HG03439 (cell line): ENCODE measurements around the gene SPEG.

Experiments
- ATAC-seq: cut with Tn5 transposase; IDR thresholded peaks from one replicate; pipeline ENCODE4 v1.9.1; 2021; ENCODE audit warnings: mild to moderate bottlenecking, moderate library complexity; ENCODE audit not compliant: unreplicated experiment

Gene SPEG

GRCh38 chr2:219541611-219542180 is 107.1 kb downstream of the SPEG start:
- ATAC-seq: peak; percentile 45

GRCh38 chr2:219542931-219543595 is 108.4 kb downstream of the SPEG start:
- ATAC-seq: peak; percentile 32

- peak; percentile 81 for ATAC-seq
These were observed 109.1 kb downstream of the SPEG start, which contains the start of the genes CHPF and TMEM198 for GRCh38 chr2:219543596-219544358. TSS of gene CHPF (minus strand) at chr2:219543809. CDS start at chr2:219543538, 271 bp downstream. TSS of gene TMEM198 (plus strand) at chr2:219544028. CDS start at chr2:219544728, 700 bp downstream.

- no peak for ATAC-seq
These were observed 109.9 kb downstream of the SPEG start for GRCh38 chr2:219544567-219544966.

- no peak for ATAC-seq
These were observed 110.8 kb downstream of the SPEG start for GRCh38 chr2:219545295-219545942.

- no peak for ATAC-seq
These were observed 111.3 kb downstream of the SPEG start for GRCh38 chr2:219545943-219546352.

- no peak for ATAC-seq
These were observed 113.0 kb downstream of the SPEG start for GRCh38 chr2:219547621-219548020.
